HCT116 (cell line): Measurements from ENCODE around the gene PTPN4. TPM values are rescaled to one million over a fixed set of nuclear protein-coding genes. Genes with fewer than 3 reads are reported as not detected.

ENCODE experiments used
- ATAC-seq: fragments of 200-7000 bp; cut with Tn5 transposase; 2 replicates; pipeline ENCODE4 v1.9.1; 2020; ENCODE audit warnings: mild to moderate bottlenecking, moderate library complexity
- BruUV-seq: library from RNA; stranded (reverse); fragments of 400-500 nt; replicated peaks from 2 replicates; lab custom pipeline; 2021; lab: Mats Ljungman, UMichigan
- CTCF ChIA-PET: fragments of 300-600 bp; sonication (Branson Sonifier 250); formaldehyde crosslinking; loops from one replicate; lab custom pipeline; 2021; ENCODE audit warnings: antibody characterized with exemption; lab: Charles Lee
- POLR2A ChIA-PET: fragments of 300-600, 350-600 bp; sonication (Branson Sonifier 250); formaldehyde crosslinking; loops from one replicate; lab custom pipeline; 2021; ENCODE audit warnings: antibody characterized with exemption; lab: Charles Lee
- RAD21 ChIA-PET, 2 experiments: fragments of 300-600 bp; sonication (Branson Sonifier 250); formaldehyde crosslinking; loops; one replicate each; lab custom pipeline; 2023; ENCODE audit warnings: low total read pairs in 2 of 2; ENCODE audit not compliant: uncharacterized antibody in 2 of 2, unreplicated experiment in 2 of 2, low non-redundant PET in 1 of 2; lab: Charles Lee
- DNase-seq: peaks from one replicate; pipeline ENCODE4 v3.0.0-alpha.2; 2010; ENCODE audit warnings: low read depth, low spot score
- H2AFZ ChIP-seq: fragments of 200-600 bp; shearing (Covaris generic), sonication (generic); 2 replicates; pipeline ENCODE4 v1.6.1; 2017; ENCODE audit warnings: low read depth, mixed run types, mixed read lengths, antibody characterized with exemption, low read length; ENCODE audit not compliant: poor library complexity, severe bottlenecking
- H3K27ac ChIP-seq: 2 replicates; pipeline ENCODE4 v1.5.1; 2012; ENCODE audit warnings: low read depth, low read length
- H3K27me3 ChIP-seq: fragments of 200-600 bp; sonication (generic); 2 replicates; pipeline ENCODE4 v1.6.1; 2016; ENCODE audit warnings: mixed run types, low read length, mixed read lengths; ENCODE audit not compliant: insufficient read depth
- H3K36me3 ChIP-seq, 2 experiments: fragments of 200-500 bp in 1 of 2; fragments of 200-600 bp in 1 of 2; sonication (Bioruptor generic) in 1 of 2; sonication (generic) in 1 of 2; 2 replicates each; pipeline versions ENCODE4 v1.5.1 to v1.6.1; 2014 to 2016; ENCODE audit warnings: low read length in 2 of 2, inconsistent platforms in 1 of 2, mixed read lengths in 1 of 2, mixed run types in 1 of 2; ENCODE audit not compliant: insufficient read depth in 2 of 2, control insufficient read depth in 1 of 2
- H3K4me1 ChIP-seq, 2 experiments: fragments of 200-600 bp in 1 of 2; sonication (generic) in 1 of 2; 2 replicates each; pipeline versions ENCODE4 v1.5.1 to v1.6.1; 2012 to 2017; ENCODE audit warnings: low read length in 2 of 2, inconsistent platforms in 1 of 2, mild to moderate bottlenecking in 1 of 2, mixed read lengths in 1 of 2, mixed run types in 1 of 2, moderate library complexity in 1 of 2; ENCODE audit not compliant: insufficient read depth in 2 of 2, control insufficient read depth in 1 of 2
- H3K4me2 ChIP-seq: fragments of 200-600 bp; sonication (generic); 2 replicates; pipeline ENCODE4 v1.6.1; 2017; ENCODE audit warnings: mixed run types, low read length, mixed read lengths
- H3K4me3 ChIP-seq, 2 experiments: fragments of 200-600 bp in 1 of 2; sonication (generic) in 1 of 2; replicated peaks in 1 of 2; 2 replicates each; pipeline ENCODE4 v1.5.1; 2011 to 2016; ENCODE audit warnings: low read length in 2 of 2, control low read depth in 1 of 2, low read depth in 1 of 2, mild to moderate bottlenecking in 1 of 2, mixed read lengths in 1 of 2, mixed run types in 1 of 2
- H3K79me2 ChIP-seq: fragments of 200-600 bp; sonication (generic); 2 replicates; pipeline ENCODE4 v1.6.1; 2017; ENCODE audit warnings: mild to moderate bottlenecking, mixed run types, low read length, moderate library complexity, mixed read lengths; ENCODE audit not compliant: insufficient read depth
- H3K9ac ChIP-seq: fragments of 200-600 bp; sonication (generic); 2 replicates; pipeline ENCODE4 v1.6.1; 2016; ENCODE audit warnings: low read length, mixed read lengths
- H3K9me2 ChIP-seq: fragments of 200-600 bp; sonication (generic), shearing (Covaris generic); 2 replicates; pipeline ENCODE4 v1.6.1; 2017; ENCODE audit warnings: mixed run types, mild to moderate bottlenecking, moderate library complexity; ENCODE audit not compliant: insufficient read depth
- H3K9me3 ChIP-seq, 2 experiments: fragments of 200-500 bp in 1 of 2; fragments of 200-600 bp in 1 of 2; sonication (Bioruptor generic) in 1 of 2; sonication (generic) in 1 of 2; 2 replicates each; pipeline ENCODE4 v1.6.1; 2014 to 2017; ENCODE audit warnings: low read length in 2 of 2, mixed read lengths in 2 of 2, inconsistent platforms in 1 of 2, low read depth in 1 of 2, mild to moderate bottlenecking in 1 of 2, mixed run types in 1 of 2, moderate library complexity in 1 of 2; ENCODE audit not compliant: control insufficient read depth in 1 of 2, insufficient read depth in 1 of 2
- H4K20me1 ChIP-seq: fragments of 200-600 bp; sonication (generic), shearing (Covaris generic); 2 replicates; pipeline ENCODE4 v1.6.1; 2017; ENCODE audit warnings: mixed run types, mild to moderate bottlenecking, moderate library complexity; ENCODE audit not compliant: insufficient read depth
- CEBPB ChIP-seq: IDR thresholded peaks from 2 replicates; pipeline ENCODE4 v1.6.1; 2012; ENCODE audit warnings: low read depth
- EGR1 ChIP-seq: IDR thresholded peaks from 2 replicates; pipeline ENCODE4 v1.6.1; 2012; ENCODE audit warnings: low read depth
- FOSL1 ChIP-seq: IDR thresholded peaks from 2 replicates; pipeline ENCODE4 v1.6.1; 2012; ENCODE audit warnings: low read depth
- JUND ChIP-seq: IDR thresholded peaks from 2 replicates; pipeline ENCODE4 v1.6.1; 2012
- POLR2A ChIP-seq: IDR thresholded peaks from 2 replicates; pipeline ENCODE4 v1.7.0; 2011; ENCODE audit warnings: borderline replicate concordance; ENCODE audit not compliant: insufficient read depth, insufficient read length; ENCODE audit errors: extremely low read depth
- POLR2AphosphoS5 ChIP-seq: IDR thresholded peaks from 2 replicates; pipeline ENCODE4 v1.6.1; 2011; ENCODE audit warnings: mild to moderate bottlenecking, low read depth, low read length, moderate library complexity
- RAD21 ChIP-seq: IDR thresholded peaks from 2 replicates; pipeline ENCODE4 v1.6.1; 2012; ENCODE audit warnings: low read depth, mild to moderate bottlenecking
- REST ChIP-seq: IDR thresholded peaks from 2 replicates; pipeline ENCODE4 v1.6.1; 2012; ENCODE audit warnings: low read depth
- SP1 ChIP-seq: IDR thresholded peaks from 2 replicates; pipeline ENCODE4 v1.6.1; 2012; ENCODE audit warnings: low read depth
- YY1 ChIP-seq: IDR thresholded peaks from 2 replicates; pipeline ENCODE4 v1.6.1; 2011; ENCODE audit warnings: low read length, low read depth, moderate library complexity, mild to moderate bottlenecking; ENCODE audit not compliant: insufficient replicate concordance; ENCODE audit errors: extremely low read depth
- ZFX ChIP-seq: fragments of 450-650 bp; IDR thresholded peaks from 2 replicates; pipeline ENCODE4 v1.6.1; 2017
- ZNF274 ChIP-seq: fragments of 200-500 bp; sonication (Bioruptor generic); IDR thresholded peaks from 2 replicates; pipeline ENCODE4 v1.6.1; 2014; ENCODE audit warnings: mild to moderate bottlenecking, low read depth, low read length, inconsistent platforms
- intact Hi-C: fragments of 100-400 bp; cut with micrococcal nuclease; formaldehyde crosslinking; loops from 2 replicates; pipeline ENCODE4 v1.10.0; 2022
- total RNA-seq: library from RNA; stranded (reverse); gene quantifications from one replicate; pipeline ENCODE4 v1.2.1, GENCODE V29; 2021; ENCODE audit not compliant: unreplicated experiment

The PTPN4 gene
- total RNA-seq, 1 experiment from 2014 or later = 38.4 TPM

- DNase-seq = no peak
- Histone ChIP-seq H3K4me1 (no peaks in the 10 kb centered on the region), H3K9ac (no peak overlapping the region), H3K9me3 (no peaks in the 10 kb centered on the region), H2AFZ (no peak overlapping the region), H3K4me2 (no peak overlapping the region), H4K20me1 (no peaks in the 10 kb centered on the region), H3K79me2 (no peaks in the 10 kb centered on the region), H3K36me3 (0 out of 4 replicates have a peak, but pooled peaks cover 0 to 4% of the 10 kb centered on the region in 2 experiments), H3K4me3 (no peak overlapping the region), H3K9me2 (no peaks in the 10 kb centered on the region), H3K27me3 (no peaks in the 10 kb centered on the region), H3K27ac (no peak overlapping the region)
- POLR2A ChIA-PET = no interaction called here
- TF ChIP-seq CEBPB (no peak), REST (no peak), JUND (no peak), YY1 (no peak), EGR1 (no peak), POLR2A (no peak)
- BruUV-seq = no TSS peak
- CTCF ChIA-PET = no interaction called here
- RAD21 ChIA-PET = no interaction called here
- no peak for ATAC-seq
- intact Hi-C loops = no loop called here
These were observed 180.2 kb downstream of the PTPN4 start for GRCh38 chr2:119939915-119940314.

DNA sequence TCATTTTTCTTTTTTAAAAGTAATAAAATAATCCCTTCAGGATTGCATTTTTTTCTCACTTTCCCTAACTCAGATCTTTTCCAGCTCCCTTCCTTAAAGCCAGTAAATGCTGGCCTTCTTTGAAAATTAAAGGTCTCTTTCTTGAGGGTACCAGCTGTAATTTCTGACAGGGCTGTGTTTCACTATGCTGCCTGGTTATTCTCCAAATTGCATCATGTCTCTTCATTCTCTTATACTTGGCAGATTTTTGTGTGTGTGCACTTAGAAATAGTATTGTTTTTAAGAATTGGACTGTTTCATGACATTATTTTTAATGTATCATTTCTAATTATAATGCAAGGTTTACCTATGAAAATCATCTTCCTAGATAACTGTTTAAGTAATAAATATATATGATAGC lies 181.1 kb downstream of the PTPN4 start:
- H3K79me2 ChIP-seq = no peaks in the 10 kb centered on the region
- no peaks in the 10 kb centered on the region for H4K20me1 ChIP-seq
- intact Hi-C loops = no loop called here
- H3K27me3 ChIP-seq = no peaks in the 10 kb centered on the region
- H3K27ac ChIP-seq = no peak overlapping the region
- H3K9me2 ChIP-seq = no peaks in the 10 kb centered on the region
- ChIA-PET RAD21 (no interaction called here), POLR2A (no interaction called here), CTCF (no interaction called here)
- no peak for DNase-seq
- no peaks in the 10 kb centered on the region for H3K9me3 ChIP-seq
- no peak overlapping the region for H3K9ac ChIP-seq
- 0 out of 4 replicates have a peak, but pooled peaks cover 0 to 4% of the 10 kb centered on the region in 2 experiments for H3K36me3 ChIP-seq
- no peak overlapping the region for H2AFZ ChIP-seq
- TF ChIP-seq POLR2A = no peak
- no peak for TF ChIP-seq ZFX
- no peak for TF ChIP-seq CEBPB
- TF ChIP-seq ZNF274 = no peak
- no peak for TF ChIP-seq RAD21
- no peak for TF ChIP-seq SP1
- TF ChIP-seq POLR2AphosphoS5 = no peak
- TF ChIP-seq FOSL1 = no peak
- TF ChIP-seq JUND = no peak
- no peak overlapping the region for H3K4me2 ChIP-seq
- BruUV-seq = no TSS peak
- no peak for ATAC-seq
- no peaks in the 10 kb centered on the region for H3K4me1 ChIP-seq
- H3K4me3 ChIP-seq = no peak overlapping the region
